Stimulated activated naive CD8-positive, alpha-beta T cell treated with anti-CD3 and anti-CD28 coated beads, Interleukin-15, Interleukin-2, amounts not matched to agents 100 U/mL and 50 U/mL, for 24 hours (primary cell): ENCODE data around the gene SFI1.

Source experiments
- ATAC-seq: fragments of 150-1000 bp; cut with Tn5 transposase; one replicate; pipeline ENCODE4 v1.10.0; 2021
- DNase-seq: peaks from one replicate; pipeline ENCODE4 v3.0.0; 2021

Gene SFI1

GRCh38 chr22:31595271-31595670, 98.9 kb downstream of the SFI1 start:
- ATAC-seq (no peak), DNase-seq (no peak)

GRCh38 chr22:31602259-31602952, 106.1 kb downstream of the SFI1 start:
- DNase-seq, result no peak
- ATAC-seq, result no peak

GRCh38 chr22:31603081-31603525, 106.8 kb downstream of the SFI1 start:
- no peak for DNase-seq
- ATAC-seq, result no peak

- DNase-seq (no peak), ATAC-seq (no peak)
Observed at GRCh38 chr22:31603574-31603973, 107.2 kb downstream of the SFI1 start.

- DNase-seq, result no peak
Observed at GRCh38 chr22:31604137-31604705, 107.9 kb downstream of the SFI1 start.

GRCh38 chr22:31604746-31605705, 108.7 kb downstream of the SFI1 start:
- DNase-seq (no peak), ATAC-seq (no peak)

More at GRCh38 chr22:31604137-31604705, 107.9 kb downstream of the SFI1 start:
- no peak for ATAC-seq

- DNase-seq (no peak), ATAC-seq (no peak)
Observed at GRCh38 chr22:31605851-31606585, 109.7 kb downstream of the SFI1 start.

- DNase-seq (no peak), ATAC-seq (no peak)
Observed at GRCh38 chr22:31607696-31608095, 111.4 kb downstream of the SFI1 start.

- ATAC-seq (no peak), DNase-seq (no peak)
Observed at GRCh38 chr22:31609716-31610115, 113.4 kb downstream of the SFI1 start.

- DNase-seq, result no peak
Observed at GRCh38 chr22:31610611-31611010, 114.3 kb downstream of the SFI1 start.

GRCh38 chr22:31611061-31611760, 114.9 kb downstream of the SFI1 start:
- no peak for DNase-seq
- ATAC-seq, result no peak

More at GRCh38 chr22:31610611-31611010, 114.3 kb downstream of the SFI1 start:
- ATAC-seq, result no peak

GRCh38 chr22:31612891-31613285, 116.6 kb downstream of the SFI1 start:
- DNase-seq, result no peak
- ATAC-seq, result no peak

GRCh38 chr22:31613286-31613903, 117.1 kb downstream of the SFI1 start:
- no peak for ATAC-seq
- no peak for DNase-seq

GRCh38 chr22:31613904-31614296, 117.6 kb downstream of the SFI1 start:
- DNase-seq (no peak), ATAC-seq (no peak)

GRCh38 chr22:31614781-31615490, 118.6 kb downstream of the SFI1 start:
- DNase-seq (no peak), ATAC-seq (no peak)

- ATAC-seq (no peak), DNase-seq (no peak)
Observed at GRCh38 chr22:31615491-31615860, 119.1 kb downstream of the SFI1 start.

GRCh38 chr22:31615940-31616314, 119.6 kb downstream of the SFI1 start:
- no peak for ATAC-seq

GRCh38 chr22:31616315-31616980, 120.1 kb downstream of the SFI1 start:
- DNase-seq, result peak; percentile 64

More at GRCh38 chr22:31615940-31616314, 119.6 kb downstream of the SFI1 start:
- DNase-seq, result no peak

GRCh38 chr22:31618057-31618456, 121.7 kb downstream of the SFI1 start:
- no peak for DNase-seq
- ATAC-seq, result no peak

More at GRCh38 chr22:31616315-31616980, 120.1 kb downstream of the SFI1 start:
- peak; percentile 85 for ATAC-seq
